ENCODE measurements around the gene AADAT.
"Not testable (repeated sequence)": the region's sequence is repeated elsewhere in the genome, so short reads cannot be mapped to it uniquely, and the experiment has no call there.

Gene AADAT

GRCh38 chr4:170089668-170090351, at the start of gene AADAT:
TSS of gene AADAT (minus strand) at chr4:170089956. CDS start at chr4:170089690, 266 bp downstream.
- peak; percentile 89 for DNase-seq (ENCODE audit: low spot score)

- peak; percentile 85 for DNase-seq (ENCODE audit: low spot score)
Observed at GRCh38 chr4:170138580-170139194, 48.9 kb upstream of the AADAT start.

GRCh38 chr4:170137927-170138326, 48.2 kb upstream of the AADAT start:
- no peak for DNase-seq (ENCODE audit: low spot score)

DNA sequence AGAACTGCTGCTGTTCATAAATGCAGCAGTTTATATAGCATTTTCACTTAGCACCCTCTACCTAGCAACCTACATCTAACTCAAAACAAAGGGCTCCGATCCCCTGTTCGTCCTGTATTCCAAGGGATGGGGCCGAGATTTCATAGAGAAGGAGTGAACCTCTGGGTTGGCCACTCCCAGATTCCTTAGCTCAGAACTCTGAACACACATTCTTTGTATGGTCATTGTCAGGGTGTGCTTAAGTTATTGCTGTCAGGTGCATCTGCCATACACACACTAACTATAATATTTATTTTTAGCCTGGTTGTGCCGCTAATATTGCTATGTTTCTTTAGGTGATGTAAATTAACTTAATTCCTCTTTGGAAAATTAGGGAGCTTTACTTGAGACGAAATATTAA, 47.7 kb upstream of the AADAT start:
- no peak for DNase-seq (ENCODE audit: low spot score)

DNA sequence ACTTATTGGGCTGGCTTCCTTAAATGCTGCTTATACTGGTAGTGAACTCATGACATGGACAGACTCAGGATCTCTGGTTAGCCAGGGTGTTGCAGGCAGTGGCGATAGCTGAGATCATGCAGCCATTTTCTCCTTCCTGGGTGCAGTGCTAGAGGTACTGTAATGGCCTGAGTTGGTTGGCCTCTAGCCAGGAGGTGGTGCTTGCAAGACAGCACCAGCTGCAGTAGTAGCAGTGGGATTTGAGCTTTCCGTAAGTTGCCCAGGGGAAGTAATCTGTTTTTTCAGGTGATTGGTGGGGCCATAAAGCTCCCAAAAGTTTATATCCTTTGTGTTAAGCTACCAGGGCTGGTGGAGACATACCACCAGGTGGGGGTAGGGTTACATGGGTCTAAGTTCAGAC, 45.1 kb upstream of the AADAT start:
- no peak for DNase-seq (ENCODE audit: low spot score)

- DNase-seq (ENCODE audit: low spot score): no peak
Observed at GRCh38 chr4:170128219-170128804, 38.6 kb upstream of the AADAT start.

DNA sequence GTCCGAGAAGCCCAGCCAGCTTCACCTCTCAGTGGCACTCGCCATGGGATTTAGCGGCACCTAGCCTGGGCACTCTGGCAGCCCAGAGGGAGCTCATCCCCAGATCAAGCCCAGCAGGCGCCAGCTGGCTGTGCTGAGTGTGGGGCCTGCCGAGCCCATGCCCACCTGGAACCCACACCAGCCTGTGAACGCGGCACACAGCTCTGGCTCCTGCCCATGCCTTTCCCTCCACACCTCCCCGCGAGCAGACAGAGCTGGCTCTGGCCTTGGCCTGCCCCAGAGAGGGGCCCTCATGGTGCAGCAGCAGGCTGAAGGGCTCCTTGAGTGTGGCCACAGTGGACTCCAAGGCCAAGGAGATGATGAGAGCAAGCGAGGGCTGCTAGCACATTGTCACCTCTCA, 38.0 kb upstream of the AADAT start:
- no peak for DNase-seq (ENCODE audit: low spot score)

DNA sequence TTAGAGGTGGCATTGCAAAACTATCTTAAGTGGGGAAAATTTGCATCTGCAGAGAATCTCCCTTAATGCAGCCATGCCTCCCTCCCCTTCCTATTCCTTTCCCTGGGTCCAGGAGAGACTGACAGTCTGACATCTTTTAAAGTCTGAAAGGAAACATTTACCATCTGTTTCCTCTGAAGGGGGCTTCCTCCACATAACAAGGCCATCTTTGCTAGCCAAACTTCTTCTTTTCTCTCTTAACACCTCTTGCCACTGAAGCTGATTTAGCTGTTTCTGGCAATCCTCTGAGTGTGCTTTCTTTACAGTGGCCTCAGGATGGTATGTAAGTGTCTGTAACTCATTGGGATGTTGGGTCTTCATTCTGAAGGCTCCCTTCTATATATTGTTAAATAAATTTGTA, 34.6 kb upstream of the AADAT start:
- DNase-seq (ENCODE audit: low spot score): no peak

DNA sequence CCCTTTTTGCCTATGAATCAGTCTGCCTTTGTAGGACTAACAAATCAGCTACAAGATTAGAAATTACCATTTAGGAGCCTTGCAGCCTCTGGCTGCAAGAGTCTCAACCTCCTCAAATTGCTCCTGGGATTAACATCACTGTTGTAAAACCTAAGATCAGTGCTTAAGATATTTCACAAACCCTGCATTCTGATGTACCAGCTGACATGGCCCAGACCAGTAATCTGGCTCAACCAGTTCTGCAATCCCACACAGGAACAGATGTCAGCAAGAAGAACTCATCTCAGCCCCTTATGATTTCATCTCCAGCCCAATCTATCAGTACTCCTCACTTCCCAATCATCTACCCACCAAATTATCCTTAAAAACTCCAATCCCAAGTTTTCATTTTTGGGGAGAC, 32.5 kb upstream of the AADAT start:
- no peak for DNase-seq (ENCODE audit: low spot score)

DNA sequence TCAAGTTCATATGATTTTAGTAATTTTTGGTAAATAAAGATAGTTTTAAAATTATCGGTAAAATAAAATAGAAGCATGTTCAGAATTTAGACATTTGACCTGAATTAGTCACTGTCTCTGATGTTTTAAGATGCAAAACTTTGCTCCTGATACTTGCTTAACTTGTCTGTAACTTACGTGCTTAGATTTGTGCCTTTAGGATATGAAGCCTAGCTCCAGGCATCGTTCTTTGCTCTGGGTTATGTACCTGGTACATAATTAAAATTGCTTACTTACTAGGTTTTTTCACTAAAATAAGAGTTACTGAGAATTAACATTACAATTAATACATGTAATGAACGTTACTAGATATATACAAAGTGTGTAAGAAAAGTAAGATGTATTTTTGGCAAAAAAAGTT, 24.9 kb upstream of the AADAT start:
- DNase-seq (ENCODE audit: low spot score): no peak

DNA sequence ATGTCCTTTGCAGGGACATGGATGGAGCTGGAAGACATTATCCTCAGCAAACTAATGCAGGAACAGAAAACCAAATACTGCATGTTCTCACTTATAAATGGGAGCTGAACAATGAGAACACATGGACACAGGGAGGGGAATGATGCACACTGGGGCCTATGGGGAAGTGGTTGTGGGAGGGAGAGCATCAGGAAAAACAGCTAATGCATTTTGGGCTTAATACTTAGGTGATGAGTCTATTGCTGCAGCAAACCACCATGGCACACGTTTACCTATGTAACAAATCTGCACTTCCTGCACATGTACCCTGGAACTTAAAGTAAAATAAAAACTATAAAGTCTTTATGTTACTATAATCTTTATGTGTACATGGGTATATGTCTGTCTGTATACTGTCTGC, 24.4 kb upstream of the AADAT start:
- not testable (repeated sequence) for DNase-seq (ENCODE audit: low spot score)

DNA sequence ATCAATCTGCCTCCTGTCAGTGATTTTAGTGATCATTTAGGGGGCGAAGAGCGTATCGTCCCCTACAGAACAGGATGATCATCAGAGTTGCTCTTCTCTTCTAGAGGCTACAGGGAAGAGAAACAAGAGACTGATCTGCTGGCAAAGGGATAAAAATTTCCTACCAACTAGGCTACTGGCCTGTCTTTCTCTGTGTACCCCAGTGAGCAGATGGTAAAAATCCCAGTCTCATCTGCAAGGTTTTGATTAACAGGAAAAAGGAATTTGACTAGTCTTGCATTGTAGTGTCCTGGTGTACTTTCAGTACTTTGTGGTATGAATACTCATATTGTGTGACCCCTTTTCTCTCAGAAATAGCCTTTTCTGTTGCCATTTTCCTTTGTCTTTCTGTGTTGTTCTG, 21.8 kb upstream of the AADAT start:
- DNase-seq (ENCODE audit: low spot score): no peak

- no peak for DNase-seq (ENCODE audit: low spot score)
Observed at GRCh38 chr4:170111085-170111484, 21.3 kb upstream of the AADAT start.

- DNase-seq (ENCODE audit: low spot score): no peak
Observed at GRCh38 chr4:170110285-170110672, 20.5 kb upstream of the AADAT start.

DNA sequence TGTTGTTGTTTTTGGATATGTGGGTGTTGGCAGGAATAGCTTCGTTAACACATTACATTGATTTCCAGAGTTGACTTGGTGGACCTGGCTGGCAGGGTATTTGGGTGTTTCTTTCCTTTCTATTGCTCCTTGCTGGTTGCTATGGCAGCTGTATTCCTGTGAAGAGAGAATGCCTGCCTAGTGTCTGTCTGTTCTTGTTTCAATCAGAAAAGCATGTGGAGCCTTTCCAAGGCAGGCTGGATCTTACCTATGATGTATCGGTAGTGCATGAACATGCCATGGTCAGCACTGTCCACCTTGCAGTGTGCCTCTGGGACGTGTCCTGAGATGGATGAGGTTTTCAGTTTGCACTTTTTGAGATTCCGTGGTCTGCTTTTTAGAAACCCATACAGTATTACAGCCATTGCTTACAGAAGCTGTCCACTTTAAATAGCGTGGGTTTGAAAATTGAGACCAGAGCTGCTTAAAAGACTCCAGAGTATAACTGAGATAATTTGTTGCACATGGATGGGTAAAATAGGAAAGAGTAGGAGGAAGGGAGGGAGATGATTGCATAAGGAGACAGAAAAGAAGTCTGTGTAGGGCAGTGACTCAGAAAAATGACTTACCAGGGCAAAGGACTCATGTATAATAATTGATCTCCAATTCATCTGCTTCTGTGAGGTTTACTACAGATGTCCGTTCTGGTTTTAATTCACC, 20.0 kb upstream of the AADAT start:
- DNase-seq (ENCODE audit: low spot score): no peak

GRCh38 chr4:170106900-170107299, 17.1 kb upstream of the AADAT start:
- no peak for DNase-seq (ENCODE audit: low spot score)

DNA sequence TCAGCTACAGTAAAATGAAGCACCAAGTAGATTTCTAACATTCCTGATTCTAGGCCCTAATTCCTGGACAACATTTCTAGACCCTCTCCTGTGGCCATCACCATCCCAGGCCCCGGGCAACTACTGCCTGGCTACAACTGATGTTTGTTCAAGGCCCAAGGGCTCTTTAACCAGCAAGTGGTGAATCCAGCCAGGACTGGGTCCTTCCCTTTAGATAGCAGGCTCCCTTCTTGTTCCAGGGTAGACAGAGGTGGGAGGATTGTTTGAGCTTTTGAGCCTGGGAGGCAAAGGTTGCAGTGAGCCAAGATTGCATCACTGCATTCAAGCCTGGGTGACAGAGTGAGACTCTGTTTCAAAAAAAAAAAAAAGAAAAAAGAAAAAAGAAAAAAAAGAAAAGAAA, 12.7 kb upstream of the AADAT start:
- DNase-seq (ENCODE audit: low spot score): no peak

DNA sequence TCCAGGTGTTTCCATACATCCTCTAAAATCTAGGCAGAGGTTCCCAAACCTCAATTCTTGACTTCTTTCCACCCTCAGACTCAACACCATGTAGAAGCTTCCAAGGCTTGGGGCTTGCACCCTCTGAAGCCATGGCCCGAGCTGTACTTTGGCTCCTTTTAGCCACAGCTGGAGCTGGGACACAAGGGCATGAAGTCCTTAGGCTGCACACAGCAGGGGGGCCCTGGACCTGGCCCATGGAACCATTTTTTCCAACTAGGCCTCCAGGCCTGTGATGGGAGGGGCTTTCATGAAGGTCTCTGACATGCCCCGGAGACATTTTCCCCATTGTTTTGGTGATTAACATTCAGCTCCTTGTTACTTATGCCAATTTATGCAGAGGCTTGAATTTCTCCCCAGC, 8.4 kb upstream of the AADAT start:
- not testable (repeated sequence) for DNase-seq (ENCODE audit: low spot score)

DNA sequence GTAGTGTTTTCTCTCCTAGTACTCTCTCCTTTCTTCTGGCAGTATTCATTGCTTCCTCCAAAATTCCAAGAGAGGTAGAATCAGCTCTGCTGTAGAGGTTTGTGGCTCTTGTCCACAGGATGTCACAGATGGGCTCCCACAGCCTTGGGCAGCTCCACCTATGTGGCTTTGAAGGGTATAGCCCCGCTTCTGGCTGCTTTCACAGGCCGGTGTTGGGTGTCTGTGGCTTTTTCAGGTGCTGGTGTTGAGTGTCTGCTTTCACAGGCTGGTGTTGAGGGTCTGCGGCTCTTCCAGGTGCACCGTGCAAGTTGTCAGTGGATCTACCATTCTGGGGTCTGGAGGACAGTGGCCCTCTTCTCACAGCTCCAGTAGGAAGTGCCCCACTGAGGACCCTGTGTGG, 7.9 kb upstream of the AADAT start:
- DNase-seq (ENCODE audit: low spot score): no peak

DNA sequence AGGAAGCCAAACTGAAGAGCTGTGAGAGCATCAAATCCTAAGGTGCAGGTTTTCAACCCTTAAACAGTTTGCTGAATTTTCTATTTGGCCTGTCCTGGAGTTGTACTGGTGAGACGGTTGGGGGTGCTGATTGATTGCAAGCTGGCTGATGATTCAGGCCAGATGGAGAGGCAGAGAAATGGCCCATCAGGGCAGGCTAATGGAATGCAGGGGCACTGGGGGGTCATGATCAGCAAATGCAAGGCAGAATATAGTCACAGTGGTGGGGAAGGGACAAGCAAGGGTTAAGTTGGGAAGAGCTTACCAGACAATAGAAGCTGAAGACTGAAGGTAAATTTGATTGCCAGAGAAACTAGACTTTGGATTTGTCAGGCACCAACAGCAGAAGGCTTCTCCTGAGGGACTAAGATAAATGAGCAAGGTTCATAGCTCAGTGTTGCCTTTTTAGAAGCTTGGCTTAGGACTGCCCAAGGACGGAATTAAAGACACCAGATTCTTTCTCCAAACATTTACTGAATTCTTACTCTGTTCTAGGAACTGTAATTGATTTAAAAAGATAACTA, 4.3 kb upstream of the AADAT start:
- no peak for DNase-seq (ENCODE audit: low spot score)

DNA sequence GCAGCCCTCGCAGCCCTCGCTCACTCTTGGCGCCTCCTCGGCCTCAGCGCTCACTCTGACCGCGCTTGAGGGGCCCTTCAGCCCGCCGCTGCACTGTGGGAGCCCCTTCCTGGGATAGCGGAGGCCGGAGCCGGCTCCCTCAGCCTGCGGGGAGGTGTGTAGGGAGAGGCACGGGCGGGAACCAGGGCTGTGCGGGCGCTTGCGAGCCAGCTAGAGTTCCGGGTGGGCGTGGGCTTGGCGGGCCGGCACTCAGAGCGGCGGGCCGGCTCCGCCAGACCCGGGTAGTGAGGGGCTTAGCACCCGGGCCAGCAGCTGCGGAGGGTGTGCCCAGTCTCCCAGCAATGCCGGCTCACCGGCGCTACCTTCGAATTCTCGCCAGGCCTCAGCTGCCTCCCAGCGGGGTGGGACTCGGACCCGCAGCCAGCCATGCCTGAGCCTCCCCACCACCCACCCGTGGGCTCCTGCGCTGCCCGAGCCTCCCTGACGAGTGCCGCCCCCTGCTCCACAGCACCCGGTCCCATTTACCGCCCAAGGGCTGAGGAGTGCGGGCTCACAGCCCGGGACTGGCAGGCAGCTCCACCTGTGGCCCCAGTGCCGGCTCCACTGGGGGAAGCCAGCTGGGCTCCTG, 1.4 kb upstream of the AADAT start:
- DNase-seq (ENCODE audit: low spot score): no peak

DNA sequence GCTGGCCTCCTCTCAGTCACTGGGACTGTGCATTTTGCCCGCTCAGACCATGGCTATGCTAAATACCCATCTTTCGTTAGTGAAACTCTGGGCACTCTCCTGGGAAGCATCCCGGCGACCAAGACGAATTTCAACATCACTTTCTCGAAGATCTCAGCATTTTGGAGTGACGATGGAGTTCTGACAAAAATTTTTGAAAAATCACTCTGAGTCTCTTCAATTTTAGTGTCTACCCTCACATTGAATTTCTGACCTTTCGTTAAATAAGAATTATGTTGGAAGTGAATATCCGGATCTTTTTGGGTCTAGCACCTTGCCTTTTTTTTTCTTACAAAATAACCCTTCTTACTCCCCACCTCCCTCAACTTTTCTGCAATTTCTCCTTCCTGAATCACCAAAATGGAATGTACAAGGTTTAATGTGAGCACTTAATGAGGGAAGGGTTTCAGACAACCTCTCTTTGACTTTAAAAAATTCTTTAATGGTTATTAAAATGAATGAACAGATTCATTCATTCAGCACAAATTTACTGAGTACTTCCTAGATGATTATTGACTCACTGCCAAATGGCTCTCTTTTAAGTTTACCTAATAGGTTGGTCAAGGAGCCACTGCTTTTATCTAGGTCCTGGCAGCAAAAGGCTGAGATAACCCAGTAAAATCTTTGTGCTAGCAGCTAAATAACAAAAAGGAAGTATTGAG, 746 bp upstream of the AADAT start:
- no peak for DNase-seq (ENCODE audit: low spot score)
